Measurements from ENCODE around the gene DDX10.
"Not testable (repeated sequence)": the region's sequence is repeated elsewhere in the genome, so short reads cannot be mapped to it uniquely, and the experiment has no call there.

The DDX10 gene

DNA sequence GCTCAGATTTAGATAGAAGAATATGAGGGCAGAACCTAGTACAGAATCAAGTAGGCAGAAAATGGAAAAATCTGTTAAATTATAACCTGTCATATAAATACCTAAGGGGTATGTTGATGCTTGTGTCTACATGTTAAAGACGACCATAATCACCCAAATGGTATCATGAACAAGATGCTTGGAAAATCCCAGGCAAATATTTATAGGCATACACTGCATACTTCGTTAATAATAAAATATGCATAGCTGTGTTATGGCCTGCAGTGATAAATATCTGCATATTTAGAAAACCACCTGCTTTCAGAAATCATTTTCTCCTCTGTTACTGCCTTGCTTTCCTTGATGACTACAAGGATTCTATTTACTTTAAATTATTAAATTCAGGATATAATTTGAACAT is 18.9 kb upstream of the DDX10 start:
- no peak overlapping the region for H3K4me3 ChIP-seq (ENCODE audit: low read depth, low read length)
- no peak for DNase-seq (ENCODE audit: low read depth)
- TF ChIP-seq POLR2A (IDR thresholded peaks at IDR 0.05; ENCODE audit: extremely low read depth, insufficient read length), result no peak
- TF ChIP-seq, protein P1, sequence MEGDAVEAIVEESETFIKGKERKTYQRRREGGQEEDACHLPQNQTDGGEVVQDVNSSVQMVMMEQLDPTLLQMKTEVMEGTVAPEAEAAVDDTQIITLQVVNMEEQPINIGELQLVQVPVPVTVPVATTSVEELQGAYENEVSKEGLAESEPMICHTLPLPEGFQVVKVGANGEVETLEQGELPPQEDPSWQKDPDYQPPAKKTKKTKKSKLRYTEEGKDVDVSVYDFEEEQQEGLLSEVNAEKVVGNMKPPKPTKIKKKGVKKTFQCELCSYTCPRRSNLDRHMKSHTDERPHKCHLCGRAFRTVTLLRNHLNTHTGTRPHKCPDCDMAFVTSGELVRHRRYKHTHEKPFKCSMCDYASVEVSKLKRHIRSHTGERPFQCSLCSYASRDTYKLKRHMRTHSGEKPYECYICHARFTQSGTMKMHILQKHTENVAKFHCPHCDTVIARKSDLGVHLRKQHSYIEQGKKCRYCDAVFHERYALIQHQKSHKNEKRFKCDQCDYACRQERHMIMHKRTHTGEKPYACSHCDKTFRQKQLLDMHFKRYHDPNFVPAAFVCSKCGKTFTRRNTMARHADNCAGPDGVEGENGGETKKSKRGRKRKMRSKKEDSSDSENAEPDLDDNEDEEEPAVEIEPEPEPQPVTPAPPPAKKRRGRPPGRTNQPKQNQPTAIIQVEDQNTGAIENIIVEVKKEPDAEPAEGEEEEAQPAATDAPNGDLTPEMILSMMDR (IDR thresholded peaks at IDR 0.05; ENCODE audit: low read depth, low read length), result no peak
- no peak for TF ChIP-seq MYC (IDR thresholded peaks at IDR 0.05; ENCODE audit: low read depth, low read length)
- TF ChIP-seq, protein P2, sequence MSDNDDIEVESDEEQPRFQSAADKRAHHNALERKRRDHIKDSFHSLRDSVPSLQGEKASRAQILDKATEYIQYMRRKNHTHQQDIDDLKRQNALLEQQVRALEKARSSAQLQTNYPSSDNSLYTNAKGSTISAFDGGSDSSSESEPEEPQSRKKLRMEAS (IDR thresholded peaks at IDR 0.05; ENCODE audit: low read depth, low read length), result no peak

DNA sequence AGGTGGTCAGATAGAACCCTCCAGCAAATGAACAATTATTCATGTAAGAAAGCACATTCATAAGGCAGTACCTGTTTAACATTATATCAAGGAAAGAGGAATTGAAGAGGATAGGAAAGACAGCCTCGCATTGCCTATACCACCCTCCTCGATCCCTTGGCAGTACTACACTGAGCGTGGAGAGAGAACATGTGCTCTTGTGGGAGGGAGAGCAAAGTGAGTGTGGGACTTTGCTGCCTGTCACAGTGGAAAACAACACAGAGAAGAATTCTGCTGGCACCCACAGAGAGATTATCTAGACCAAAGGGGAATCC is 17.5 kb upstream of the DDX10 start:
- DNase-seq (ENCODE audit: low read depth), result no peak
- TF ChIP-seq, protein P1 (IDR thresholded peaks at IDR 0.05; ENCODE audit: low read depth, low read length), result no peak
- TF ChIP-seq MYC (IDR thresholded peaks at IDR 0.05; ENCODE audit: low read depth, low read length), result no peak
- TF ChIP-seq POLR2A (IDR thresholded peaks at IDR 0.05; ENCODE audit: extremely low read depth, insufficient read length), result no peak
- TF ChIP-seq, protein P2 (IDR thresholded peaks at IDR 0.05; ENCODE audit: low read depth, low read length), result no peak
- no peak overlapping the region for H3K4me3 ChIP-seq (ENCODE audit: low read depth, low read length)

DNA sequence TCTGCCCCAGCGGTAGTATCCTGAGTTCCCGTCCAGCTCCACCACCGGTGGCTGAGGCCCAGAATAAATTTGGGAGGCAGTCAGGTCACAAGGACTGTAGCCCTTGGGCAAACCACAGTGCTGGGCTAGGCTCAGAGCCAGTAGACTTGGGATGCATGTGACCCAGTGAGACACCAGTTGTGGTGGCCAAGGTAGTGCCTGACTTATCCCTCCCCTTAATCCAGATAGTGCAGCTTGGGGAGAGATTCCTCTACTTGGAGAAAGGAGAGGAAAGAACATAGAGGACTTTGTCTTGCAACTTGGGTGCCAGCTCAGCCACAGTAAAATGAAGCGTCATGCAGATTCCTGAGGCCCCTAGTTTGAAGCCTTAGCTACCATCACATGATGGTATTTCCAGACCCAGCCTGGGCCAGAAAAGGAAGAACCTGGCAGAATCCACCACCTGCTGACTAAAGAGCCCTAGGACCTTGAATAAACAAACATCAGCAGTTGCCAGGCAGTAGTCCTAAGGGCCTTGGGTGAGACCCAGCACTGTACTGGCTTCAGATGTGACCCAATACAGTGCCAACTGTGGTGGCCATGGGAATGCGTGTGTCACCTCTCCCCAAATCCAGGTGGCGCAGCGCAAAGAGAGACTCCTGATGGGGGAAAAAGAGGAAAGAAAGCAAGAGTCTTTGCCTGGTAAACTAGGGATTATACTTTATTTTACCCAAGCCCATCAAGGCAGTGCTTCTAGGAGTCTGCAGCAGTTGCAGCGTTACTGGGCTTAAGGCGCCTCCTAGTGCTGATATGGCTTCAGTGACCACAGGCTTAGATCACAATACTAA is 17.0 kb upstream of the DDX10 start:
- TF ChIP-seq, protein P1 (IDR thresholded peaks at IDR 0.05; ENCODE audit: low read depth, low read length), result peak; percentile 96
- no peak for TF ChIP-seq MYC (IDR thresholded peaks at IDR 0.05; ENCODE audit: low read depth, low read length)
- peak; percentile 78 for DNase-seq (ENCODE audit: low read depth)
- no peak overlapping the region for H3K4me3 ChIP-seq (ENCODE audit: low read depth, low read length)

DNA sequence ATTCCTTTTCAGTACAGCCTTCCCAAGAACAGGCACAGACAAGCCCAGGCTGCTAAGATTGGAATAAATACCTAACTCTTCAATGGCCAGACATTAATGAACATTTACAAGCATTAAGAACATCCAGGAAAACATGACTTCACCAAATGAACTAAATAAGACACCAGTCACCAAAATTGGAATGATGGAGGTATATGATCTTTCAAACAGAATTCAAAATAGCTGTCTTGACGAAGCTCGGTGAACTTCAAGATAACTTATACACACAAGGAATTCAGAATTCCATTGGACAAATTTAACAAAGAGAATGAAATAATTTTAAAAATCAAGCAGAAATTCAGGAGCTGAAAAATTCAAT is 16.4 kb upstream of the DDX10 start:
- no peak overlapping the region for H3K4me3 ChIP-seq (ENCODE audit: low read depth, low read length)
- DNase-seq (ENCODE audit: low read depth), result no peak
- TF ChIP-seq MYC (IDR thresholded peaks at IDR 0.05; ENCODE audit: low read depth, low read length), result no peak
- TF ChIP-seq POLR2A (IDR thresholded peaks at IDR 0.05; ENCODE audit: extremely low read depth, insufficient read length), result no peak
- TF ChIP-seq, protein P1 (IDR thresholded peaks at IDR 0.05; ENCODE audit: low read depth, low read length), result no peak
- TF ChIP-seq, protein P2 (IDR thresholded peaks at IDR 0.05; ENCODE audit: low read depth, low read length), result no peak

DNA sequence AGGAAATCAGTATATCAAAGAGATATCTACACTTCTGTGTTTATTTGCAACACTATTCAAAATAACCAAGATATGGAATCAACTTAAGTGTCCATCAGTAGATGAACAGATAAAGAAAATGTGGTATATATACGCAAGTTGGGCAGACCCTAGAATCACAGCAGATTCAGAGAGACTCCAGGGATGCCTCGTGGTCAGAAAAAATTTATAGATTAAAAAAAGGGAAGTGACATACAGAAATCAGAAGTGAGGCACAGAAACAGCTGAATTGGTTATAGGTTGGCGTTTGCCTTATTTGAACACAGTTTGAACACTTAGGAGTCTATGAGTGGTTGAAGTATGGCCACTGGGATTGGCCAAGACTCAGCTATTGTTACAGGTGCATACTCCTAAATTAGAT is 10.8 kb upstream of the DDX10 start:
- peak; percentile 23 for DNase-seq (ENCODE audit: low read depth)
- not testable (repeated sequence) for H3K4me3 ChIP-seq (ENCODE audit: low read depth, low read length)

DNA sequence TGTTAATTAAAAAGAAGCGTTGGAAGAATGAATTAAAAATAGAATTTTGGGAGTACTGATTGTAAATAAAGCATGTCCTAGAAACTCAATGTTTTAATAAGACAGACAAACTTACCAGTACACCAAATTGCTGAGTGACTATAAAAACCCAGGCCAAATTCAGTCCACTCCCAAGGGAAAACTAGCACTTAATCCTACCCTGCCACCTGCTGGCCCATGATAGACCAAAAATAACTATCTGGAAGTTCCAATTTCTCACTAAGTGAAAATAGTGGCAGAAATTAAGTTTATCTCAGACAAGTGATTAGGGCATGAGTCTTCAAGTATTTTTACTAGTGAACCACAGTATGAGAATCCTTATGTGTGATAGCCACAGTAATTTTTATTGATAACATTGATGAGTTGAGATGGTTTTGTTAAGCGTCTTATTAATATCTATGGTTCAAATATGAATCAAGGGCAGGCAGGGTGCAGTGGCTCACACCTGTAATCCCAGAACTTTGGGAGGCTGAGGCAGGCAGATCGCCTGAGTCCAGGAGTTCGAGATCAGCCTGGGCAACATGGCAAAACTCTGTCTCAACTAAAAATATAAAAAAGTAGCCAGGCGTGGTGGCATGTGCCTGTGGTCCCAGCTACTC is 9.8 kb upstream of the DDX10 start:
- DNase-seq (ENCODE audit: low read depth), result peak; percentile 69
- no peak overlapping the region for H3K4me3 ChIP-seq (ENCODE audit: low read depth, low read length)
- TF ChIP-seq, protein P1 (IDR thresholded peaks at IDR 0.05; ENCODE audit: low read depth, low read length), result peak; percentile 45
- no peak for TF ChIP-seq POLR2A (IDR thresholded peaks at IDR 0.05; ENCODE audit: extremely low read depth, insufficient read length)

Data from NB4 (cell line).